DMS114 treated with DMSO at 0.1 percent for 48 hours (cell line): ENCODE measurements around the gene SOX3.

Experiments used
- DNase-seq: peaks from one replicate; lab custom pipeline; 2025; ENCODE audit not compliant: unreplicated experiment; lab: John Stamatoyannopoulos, UW

SOX3 gene

DNA sequence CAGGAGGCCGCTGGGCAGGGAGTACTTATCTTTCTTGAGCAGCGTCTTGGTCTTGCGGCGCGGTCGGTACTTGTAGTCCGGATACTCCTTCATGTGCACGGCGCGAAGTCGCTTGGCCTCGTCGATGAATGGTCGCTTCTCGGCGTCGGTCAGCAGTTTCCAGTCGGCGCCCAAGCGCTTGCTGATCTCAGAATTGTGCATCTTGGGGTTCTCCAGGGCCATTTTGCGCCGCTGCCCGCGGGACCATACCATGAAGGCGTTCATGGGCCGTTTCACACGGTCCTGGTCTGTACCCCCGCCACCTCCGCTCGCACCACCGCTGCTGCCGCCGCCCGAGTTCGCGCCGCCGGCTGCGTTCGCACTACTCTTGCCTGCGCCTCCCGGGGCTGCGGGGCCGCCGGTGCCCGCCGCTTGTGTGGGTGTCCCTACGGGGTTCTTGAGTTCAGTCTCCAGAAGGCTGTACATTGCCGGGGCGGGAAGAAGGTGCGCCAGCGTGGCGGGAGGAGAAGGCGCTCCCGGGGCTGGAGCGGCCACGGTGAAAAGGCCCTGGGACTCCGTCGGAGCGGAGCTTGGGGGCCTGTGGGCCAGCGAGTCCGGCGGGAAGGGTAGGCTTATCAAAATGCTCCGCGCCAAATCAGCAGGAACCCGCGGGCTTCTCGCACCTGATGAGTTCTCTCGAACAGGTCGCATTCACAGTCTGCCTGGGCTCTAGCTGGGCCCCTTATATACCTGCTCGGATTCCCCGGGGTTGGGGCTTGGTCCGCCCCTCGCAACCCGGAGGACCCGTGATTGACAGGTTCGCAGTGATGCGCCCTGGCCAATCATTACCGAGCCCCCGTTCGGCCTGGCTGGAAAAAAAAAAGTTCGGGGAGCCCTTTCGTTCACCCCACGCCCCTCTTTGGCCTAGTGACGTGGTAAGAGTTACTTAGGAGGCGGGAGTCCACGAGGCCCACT, at the start of gene SOX3:
Gene SOX3 (minus strand): TSS at position 699 of the 954 bp plus-strand sequence. CDS start 9 bp downstream, at position 690.
- no peak for DNase-seq

GRCh38 chrX:140548985-140549384, 44.1 kb upstream of the SOX3 start:
- no peak for DNase-seq

- DNase-seq, result no peak
Observed at GRCh38 chrX:140526171-140526570, 21.3 kb upstream of the SOX3 start.

- no peak for DNase-seq
Observed at GRCh38 chrX:140525448-140525847, 20.6 kb upstream of the SOX3 start.

DNA sequence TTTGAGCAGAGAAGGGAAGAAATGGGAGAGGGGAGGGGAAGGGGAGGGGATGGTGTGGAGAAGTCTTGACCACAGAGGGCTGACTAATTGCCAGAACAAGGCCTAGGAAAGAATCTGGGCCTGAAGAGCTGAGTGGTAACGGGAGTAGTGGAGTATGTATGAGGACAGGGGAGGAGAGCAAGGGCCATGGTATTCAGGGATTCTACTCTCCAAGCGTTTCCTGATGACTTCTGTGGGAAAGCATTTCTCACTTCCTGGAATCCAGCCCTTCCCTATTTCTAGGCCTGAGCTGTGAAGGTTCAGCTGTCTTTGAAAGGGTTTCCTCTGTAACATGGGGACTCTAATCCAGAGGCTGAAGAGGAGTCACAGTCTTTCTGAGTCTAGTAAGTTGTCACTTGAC, 19.7 kb upstream of the SOX3 start:
- no peak for DNase-seq

DNA sequence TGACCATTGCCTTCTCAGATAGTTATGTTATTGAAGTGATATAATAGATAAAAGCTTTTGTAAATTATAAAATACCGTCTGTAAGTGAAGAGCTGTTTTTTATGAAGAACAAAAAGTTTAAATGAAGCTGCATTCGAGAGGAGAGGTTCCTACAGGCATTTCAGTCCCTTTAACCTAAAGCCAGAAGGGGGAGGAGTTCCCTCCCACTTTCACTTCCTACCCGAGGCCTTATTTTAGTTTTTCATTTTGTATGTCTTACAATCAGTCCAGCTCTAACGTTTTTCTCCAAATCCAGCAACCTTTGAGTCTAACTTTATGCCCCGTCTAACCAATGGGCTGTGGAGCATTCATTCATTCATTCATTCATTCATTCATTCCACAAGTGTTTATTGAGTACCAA, 16.5 kb upstream of the SOX3 start:
- DNase-seq, result no peak

GRCh38 chrX:140514554-140514953, 9.7 kb upstream of the SOX3 start:
- DNase-seq, result no peak

GRCh38 chrX:140510895-140511295, 6.0 kb upstream of the SOX3 start:
- DNase-seq, result no peak

GRCh38 chrX:140510306-140510676, 5.4 kb upstream of the SOX3 start:
- DNase-seq, result no peak

DNA sequence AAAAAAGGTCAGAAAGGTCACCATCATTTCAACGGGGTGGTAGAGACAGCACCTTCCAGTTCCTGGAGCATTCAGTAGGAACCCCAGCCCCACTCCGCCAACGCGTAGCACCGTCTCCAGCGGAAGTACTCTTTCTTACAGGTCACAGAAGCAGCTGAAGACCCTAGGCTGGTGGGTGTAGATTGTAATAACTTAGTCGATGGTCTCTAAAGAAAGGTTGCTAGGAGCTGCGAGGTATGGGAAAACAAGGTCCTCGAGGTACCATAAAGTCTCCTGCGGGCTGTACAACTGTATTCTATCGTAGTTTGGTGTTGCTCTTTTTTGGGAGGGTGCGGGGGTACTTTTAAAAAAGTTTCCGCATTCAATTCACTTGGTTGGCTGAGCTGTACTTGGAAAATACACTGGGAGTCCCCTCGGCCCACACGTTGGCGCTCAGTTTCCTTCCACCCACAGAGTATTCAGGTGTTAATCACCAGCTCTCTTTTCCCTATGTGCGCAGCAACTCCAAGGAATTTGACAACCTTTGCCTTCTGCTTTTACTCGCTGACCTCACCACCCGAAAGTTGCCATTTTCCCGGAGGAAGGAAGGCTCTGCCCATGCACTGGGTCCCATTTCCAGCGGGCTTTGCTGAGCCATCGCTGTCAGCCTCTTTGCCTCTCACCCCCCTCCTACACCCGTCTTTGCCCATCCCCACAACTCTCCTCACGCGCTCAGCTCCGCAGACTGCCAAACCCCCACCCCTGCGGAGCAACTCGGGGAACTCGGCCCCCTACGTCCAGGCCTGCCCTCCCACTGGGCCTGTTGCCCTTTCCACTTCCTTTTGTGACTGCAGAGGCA, 4.8 kb upstream of the SOX3 start:
- no peak for DNase-seq

DNA sequence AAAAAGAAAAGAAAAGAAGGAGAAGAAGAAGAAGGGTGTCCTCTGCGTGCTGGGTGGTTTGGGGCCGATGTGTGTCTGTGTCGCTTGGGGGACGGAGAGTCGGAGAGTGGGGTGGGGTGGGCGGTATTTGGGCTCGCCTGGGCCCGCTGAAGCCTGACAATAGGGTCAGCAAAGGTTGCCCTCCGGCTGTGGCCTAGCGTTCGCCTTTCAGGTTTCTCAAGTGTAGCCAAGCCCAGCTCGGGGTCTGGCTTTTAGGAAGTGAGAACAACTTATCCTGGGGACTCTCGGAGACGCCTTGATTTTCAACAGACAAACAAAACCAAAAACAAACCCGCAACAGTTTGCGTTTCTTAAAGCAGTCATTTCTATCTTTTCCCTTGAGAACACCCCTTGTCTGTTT, 4.1 kb upstream of the SOX3 start:
- DNase-seq, result no peak

- no peak for DNase-seq
Observed at GRCh38 chrX:140507982-140508305, 3.1 kb upstream of the SOX3 start.

DNA sequence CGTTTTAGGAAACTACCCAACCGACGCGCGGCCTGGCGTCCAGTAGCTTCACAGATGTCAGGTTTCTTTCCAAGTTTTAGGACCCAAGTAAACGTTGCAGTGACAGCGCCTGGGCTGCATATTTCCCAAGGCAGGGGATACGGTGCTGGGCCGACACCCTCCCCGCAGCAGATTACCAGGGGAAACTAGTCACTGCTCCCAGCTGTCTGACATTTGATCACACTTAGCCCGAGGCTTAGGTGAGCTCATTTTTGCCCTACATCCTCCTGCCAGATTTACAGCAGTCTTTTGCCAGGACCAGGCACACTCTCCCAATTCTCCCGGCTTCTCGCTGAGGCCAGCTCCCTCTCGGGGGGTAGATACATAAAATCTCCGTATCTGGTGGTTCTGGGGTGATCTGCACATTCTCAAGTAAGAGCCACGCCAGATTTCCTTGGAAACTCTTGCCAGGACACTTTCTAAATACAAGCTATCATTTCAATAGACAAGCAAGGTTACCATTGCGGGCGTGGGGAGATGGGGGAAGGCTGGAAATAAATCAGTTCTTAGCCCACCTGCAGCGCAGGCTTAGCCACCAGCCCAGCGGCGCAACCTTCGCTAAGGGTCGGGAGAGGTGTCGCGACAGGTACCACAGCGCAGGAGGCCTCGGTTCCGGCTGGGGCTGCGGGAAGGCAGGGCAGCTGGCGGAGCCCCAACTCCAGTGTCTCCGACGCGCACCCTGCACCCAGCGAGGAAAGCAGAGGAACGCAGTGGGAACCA, 2.5 kb upstream of the SOX3 start:
- DNase-seq, result no peak

DNA sequence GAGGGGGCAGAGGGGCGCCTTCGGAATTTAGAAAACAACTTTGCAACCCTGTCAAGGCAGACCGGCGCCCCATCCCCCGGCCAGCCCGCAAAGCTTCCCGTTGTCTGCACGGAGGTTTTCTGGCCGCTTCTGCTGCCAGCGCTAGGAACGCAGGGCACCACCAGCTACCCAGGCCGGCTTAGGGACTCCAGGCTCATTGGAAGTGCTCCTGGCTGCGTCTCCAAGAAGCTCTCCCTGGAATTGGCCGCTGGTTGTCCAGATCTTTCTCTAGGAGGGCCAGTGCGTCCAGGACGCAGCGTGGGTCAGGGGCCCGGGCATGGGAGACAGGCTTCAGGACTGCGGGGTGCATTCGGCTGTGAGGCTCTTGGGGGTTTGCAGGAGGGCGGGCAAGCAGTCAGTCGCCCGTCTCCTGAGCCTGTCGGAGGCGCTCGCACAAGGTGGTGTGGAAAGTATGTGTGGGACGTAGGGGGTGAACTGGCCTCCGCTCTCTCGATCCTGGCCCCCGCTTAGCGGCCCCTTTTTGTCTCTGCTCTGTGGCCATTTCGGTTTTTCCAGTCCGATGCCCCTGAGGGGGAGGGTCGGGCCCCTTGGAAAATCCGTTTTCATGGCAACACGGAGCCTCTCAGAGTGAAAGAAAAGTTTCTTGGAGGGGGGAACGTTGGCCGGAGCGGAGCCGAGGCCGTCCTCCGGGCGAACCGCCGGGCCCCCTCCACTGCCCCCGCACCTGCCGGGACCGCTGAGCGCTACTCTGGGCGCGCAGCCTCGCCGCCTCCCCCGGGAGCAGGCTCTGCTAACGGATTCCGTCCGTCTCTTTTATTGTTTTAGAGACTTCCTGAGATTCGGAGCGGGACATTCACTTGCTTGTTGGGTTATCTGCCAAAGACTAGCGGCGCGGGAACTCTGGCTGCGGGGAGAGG, 810 bp upstream of the SOX3 start:
- no peak for DNase-seq

- DNase-seq, result no peak
Observed at GRCh38 chrX:140503714-140504351, 1.0 kb downstream of the SOX3 start.

- no peak for DNase-seq
Observed at GRCh38 chrX:140503238-140503601, 1.6 kb downstream of the SOX3 start.

DNA sequence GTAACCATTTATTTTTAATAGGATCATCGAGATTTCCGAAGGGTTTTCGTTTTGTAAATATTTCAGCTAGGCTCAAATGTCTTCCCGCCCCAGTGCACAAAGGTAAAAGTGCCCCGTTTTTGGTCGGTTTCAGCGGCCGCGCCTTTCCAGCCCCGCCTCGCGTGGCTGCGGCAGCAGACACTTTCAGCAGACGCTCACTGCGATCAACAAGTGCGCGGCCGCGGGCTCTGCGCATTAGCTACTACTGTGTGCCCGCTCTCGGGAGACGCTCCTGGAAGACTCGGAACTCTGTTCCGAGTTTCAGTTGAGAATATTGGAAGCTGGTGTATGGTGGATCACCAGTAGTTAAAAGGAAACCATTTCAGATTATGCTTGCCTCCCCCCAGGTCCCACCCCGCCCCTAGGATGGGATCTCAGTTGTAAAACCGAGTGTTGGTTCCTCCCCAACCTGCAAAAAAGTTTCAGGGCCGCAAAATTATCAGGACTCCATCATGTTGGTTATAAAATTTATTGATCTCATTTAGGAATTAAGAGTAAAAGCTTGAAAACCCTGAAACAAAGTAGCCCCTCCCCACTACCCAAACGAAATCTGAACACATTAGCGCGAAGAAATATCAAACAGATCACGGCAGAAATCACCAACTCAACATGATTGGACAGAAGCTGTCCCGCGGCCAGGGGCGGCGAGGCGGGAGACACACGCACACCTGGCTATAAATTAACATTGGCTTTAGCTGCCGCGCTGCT, 2.2 kb downstream of the SOX3 start:
- DNase-seq, result no peak

- DNase-seq, result no peak
Observed at GRCh38 chrX:140501940-140502468, 2.9 kb downstream of the SOX3 start.

- DNase-seq, result no peak
Observed at GRCh38 chrX:140501321-140501720, 3.5 kb downstream of the SOX3 start.
